HL-60/S4 treated with phorbol 12-myristate 13-acetate at 8.2 ng/mL for 4 days and 3 days (cell line): Measurements from ENCODE around the gene GLB1L2.
"Not testable (repeated sequence)": the region's sequence is repeated elsewhere in the genome, so short reads cannot be mapped to it uniquely, and the experiment has no call there.

Experiments used
- in situ Hi-C: fragments of 300-500 bp; cut with MboI; formaldehyde crosslinking; loops from 2 replicates; pipeline ENCODE4 v1.15.0; 2022; ENCODE audit warnings: low sequenced_read_pairs

The GLB1L2 gene

GRCh38 chr11:134322553-134322952, 9.2 kb upstream of the GLB1L2 start:
- in situ Hi-C loops, result no loop called here

DNA sequence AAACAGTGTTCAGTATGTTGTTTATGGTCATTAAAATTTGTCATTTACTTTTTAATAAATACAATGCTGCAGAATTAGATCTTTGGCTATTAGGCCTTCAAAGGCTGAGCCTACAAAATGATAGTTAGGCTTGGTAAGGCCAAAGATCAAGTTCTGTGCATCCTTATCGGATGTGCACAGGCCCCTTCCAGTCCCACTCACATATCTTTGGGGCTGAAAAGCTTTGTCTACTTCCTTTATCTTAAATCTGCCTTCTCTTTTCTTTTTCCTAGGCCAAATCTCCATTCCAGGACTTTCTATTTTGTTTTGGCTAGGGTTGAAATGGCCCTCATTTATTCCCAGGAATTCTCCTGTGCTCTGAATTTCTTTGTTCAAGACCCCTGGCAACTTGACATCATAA, 3.4 kb upstream of the GLB1L2 start:
- in situ Hi-C loops, result no loop called here

DNA sequence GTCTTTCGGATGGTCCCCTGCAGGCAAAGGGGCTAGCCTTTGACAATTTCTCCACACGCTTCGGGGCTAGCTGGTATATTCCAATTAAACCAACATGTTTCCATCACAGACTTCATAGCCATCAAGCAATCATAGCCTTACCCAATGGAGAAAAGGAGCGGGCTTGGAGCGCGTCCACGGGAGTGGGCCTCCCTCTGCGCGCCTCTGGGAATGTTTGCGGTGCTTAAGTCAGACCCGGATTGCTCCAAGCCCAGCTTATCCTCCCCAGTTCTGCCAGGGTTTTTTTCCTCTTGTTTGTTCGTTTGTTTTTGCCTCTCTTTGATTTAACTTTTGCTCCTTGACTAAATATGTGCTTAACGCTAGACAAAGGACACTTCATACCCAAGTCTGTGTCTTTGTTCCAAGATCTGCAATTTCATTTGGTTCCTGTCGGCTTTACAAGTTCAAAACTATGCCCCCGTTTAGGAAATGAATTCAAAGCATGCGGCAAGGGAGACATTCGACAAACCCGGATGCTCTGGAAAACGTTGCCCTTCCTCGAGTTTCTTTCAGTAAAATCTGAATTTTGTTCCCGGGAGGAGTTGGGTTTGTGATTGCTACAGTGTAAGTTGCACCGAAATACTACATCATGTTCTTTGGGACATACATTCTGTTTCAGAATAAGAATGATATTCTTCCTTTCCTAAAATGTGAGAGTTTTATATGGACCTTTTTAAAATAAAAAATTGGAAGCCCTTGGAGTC, 1.0 kb upstream of the GLB1L2 start:
- in situ Hi-C loops, result no loop called here

DNA sequence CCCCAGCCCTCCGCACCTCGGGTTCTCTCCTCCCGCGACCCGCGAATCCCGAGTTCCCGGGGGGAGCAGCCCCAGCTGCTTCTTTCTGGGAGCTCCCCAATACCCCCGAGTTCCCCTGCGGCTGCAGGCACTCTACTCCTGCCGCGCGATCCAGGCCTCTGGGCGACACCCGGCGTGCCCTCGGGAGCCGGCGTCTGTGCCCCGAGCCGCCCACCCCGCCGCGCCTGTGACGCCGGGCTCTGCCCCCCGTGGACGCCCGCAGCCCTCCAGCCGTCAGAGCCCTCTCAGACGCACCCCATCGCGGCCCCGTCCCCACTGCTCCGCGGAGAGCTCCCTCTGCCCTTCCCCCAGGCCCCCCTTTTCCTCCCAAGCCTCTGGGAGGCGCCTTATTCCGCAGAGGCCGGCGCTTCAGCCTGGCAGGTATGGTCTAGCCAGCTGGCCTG, 422 bp downstream of the GLB1L2 start:
- in situ Hi-C loops, result no loop called here

GRCh38 chr11:134332782-134333181, 994 bp downstream of the GLB1L2 start:
- in situ Hi-C loops, result no loop called here

GRCh38 chr11:134333312-134333711, 1.5 kb downstream of the GLB1L2 start:
- in situ Hi-C loops, result no loop called here

GRCh38 chr11:134333946-134334345, 2.2 kb downstream of the GLB1L2 start:
- in situ Hi-C loops, result no loop called here

- in situ Hi-C loops, result no loop called here
Measured at GRCh38 chr11:134334796-134335571, 3.2 kb downstream of the GLB1L2 start.

DNA sequence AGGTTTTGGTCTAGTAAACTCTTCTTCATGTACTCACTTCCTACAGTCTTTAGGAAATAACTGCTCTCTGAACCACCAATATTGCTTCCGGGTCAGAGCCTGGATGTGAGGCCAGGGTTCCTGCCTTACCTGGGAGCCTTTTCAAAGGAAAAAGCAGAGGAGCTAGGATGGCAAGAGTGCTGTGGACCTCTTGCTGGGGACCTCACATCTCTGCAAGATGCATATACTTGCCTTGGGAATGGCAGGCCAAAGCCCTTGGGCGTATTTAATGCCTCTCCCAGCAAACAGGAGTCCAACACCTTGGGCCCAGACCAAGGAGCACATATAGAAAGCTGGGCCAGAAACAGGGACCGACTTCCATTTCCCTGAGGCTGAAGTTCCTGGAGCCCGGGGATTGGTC, 5.3 kb downstream of the GLB1L2 start:
- in situ Hi-C loops, result no loop called here

DNA sequence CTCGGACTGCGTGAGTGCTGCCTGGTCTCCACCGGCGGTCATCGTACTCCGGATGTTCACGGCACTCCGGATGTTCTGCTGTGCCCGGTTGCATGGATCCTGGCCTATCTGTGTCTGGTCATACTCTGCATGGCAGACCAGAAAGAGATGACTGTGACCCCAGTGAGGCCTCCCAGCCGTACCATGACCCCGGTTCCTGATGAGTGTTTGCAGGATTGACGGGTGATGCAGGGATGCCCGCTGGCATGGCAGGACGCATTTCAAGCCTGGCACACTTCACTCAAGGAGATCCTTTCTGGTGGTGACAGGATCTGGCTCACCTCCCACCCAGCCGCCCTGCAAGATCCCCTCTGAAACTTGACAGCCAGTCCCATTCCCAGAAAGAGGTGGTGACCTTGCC, 6.3 kb downstream of the GLB1L2 start:
- in situ Hi-C loops, result no loop called here

- in situ Hi-C loops, result no loop called here
Measured at GRCh38 chr11:134338654-134339053, 6.9 kb downstream of the GLB1L2 start.

DNA sequence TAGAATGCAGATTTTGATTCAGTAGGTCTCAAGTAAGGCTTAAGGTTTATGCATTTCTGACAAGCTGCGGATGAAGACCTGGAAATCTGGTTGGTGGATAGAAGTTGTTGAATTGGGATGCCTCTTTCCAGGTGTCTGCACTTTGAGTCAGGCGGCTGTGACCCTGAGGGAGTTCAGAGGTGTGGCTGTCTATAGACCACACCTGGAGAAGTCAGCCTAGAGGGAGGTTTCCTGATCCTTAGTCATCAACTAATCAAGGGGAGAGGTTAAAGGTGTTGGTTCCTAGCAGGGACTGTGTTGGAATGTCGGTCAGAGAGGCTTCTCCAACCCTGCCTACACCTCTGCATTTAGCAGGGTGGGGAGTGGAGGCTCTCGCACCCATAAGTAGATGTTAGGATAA, 8.0 kb downstream of the GLB1L2 start:
- in situ Hi-C loops, result no loop called here

DNA sequence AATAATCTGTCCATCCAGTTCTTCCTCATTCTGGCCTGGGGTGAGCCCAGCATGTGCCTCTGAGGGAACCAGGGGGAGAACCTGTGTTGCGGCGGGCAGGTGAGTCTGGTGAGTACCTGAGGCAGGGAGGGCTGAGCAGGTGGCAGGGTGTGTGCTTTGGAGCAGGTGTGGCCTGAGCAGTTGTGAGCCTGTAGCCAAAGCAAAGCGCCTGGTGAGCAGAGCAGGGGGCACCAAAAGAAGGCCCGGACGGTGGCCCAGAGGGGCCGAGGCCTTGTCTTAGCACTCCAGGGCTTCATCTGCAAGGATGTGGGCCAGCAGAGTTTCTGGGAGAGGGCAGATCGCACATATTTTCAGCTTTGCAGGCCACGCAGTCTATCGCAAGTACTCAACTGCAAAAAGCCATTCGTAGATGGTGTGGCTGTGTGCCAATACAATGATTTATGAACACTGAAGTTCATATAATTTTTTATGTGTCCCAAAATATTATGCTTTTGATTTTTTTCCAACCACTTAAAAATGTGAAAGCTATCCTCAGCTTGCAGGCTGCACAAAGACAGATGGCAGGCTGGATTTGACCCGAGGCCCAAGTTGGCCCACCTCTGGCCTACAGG, 8.7 kb downstream of the GLB1L2 start:
- in situ Hi-C loops, result no loop called here

- in situ Hi-C loops, result no loop called here
Measured at GRCh38 chr11:134341805-134342571, 10.2 kb downstream of the GLB1L2 start.

DNA sequence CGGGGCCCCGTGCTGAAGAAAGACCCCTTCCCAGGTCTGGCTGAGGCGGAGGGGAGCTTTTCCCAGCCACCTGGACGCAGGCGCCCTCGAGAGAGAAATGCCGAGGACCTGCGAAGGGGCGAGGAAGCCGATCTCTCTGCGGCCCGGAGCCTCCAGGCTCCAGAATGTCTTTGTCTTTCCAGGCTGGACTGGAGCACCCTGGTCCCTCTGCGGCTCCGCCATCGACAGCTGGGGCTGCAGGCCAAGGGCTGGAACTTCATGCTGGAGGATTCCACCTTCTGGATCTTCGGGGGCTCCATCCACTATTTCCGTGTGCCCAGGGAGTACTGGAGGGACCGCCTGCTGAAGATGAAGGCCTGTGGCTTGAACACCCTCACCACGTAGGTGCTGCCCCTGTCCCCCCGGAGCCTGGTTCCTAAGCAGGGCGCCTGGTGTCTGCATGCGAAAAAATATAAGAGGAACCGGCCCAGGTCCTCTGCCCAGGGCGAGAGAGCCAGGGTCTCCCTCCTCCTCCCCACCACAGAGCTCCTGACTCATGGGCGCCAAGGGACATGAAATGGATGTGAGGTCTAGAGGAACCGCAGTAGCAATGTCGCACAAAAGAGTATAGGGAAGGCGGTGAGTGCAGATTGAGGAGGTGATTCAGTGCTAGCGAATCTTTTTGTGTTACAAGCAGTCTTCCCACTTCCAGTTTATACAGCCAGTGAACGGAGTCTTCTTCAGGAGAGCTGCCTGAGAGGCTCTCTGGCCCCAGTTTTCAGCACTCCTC, 11.0 kb downstream of the GLB1L2 start:
- in situ Hi-C loops, result no loop called here

GRCh38 chr11:134343646-134344045, 11.9 kb downstream of the GLB1L2 start:
- in situ Hi-C loops, result no loop called here

GRCh38 chr11:134344497-134345236, 12.9 kb downstream of the GLB1L2 start:
- in situ Hi-C loops, result not testable (repeated sequence)

DNA sequence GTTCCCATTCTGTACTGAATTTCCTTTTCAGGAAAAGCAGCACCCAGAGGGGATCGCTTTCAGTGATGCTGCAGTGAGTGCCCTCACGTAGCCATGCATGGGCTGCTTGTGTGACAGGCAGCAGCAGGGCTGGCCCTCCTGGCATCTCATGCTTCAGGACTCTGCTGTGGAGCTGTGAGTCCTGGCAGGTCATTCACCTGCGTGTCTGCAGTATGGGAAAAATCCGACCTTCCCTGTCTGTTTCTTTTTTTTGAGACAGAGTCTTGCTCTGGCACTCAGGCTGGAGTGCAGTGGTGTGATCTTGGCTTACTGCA, 13.4 kb downstream of the GLB1L2 start:
- in situ Hi-C loops, result no loop called here

GRCh38 chr11:134346101-134346975, 14.6 kb downstream of the GLB1L2 start:
- in situ Hi-C loops, result no loop called here
